Measurements from ENCODE around the gene CYP27A1.

Gene CYP27A1

DNA sequence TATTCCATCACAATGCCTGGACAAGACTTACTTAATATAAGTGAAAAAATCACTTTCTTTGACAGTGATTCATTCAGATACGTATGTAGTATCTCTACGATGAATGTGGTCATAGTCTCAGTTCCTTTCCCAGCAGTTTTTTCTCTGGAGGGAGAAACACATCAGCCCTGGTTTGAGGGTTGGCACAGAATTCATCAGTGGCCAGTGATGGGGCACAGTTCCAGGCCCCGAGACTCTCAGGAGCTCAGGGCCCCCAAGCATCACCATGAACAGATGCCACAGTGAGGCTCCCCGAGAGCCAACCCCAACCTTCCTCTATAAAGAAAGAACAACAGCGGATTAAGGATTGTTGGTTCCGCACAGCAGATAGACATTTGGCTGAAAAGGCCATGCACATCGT lies 37.1 kb downstream of the CYP27A1 start:
- Histone ChIP-seq H3K27ac (ENCODE audit: low read depth, low read length) (no peak overlapping the region), H4K8ac (ENCODE audit: low read depth, low read length) (no peak overlapping the region), H3K4me2 (ENCODE audit: low read length) (no peak overlapping the region), H3K4ac (ENCODE audit: low read depth, low read length) (no peak overlapping the region), H4K12ac (ENCODE audit: low read depth, low read length) (no peak overlapping the region), H3K27me3 (ENCODE audit: insufficient read depth, low read length) (no peaks in the 10 kb centered on the region), H3K14ac (ENCODE audit: low read length) (no peak overlapping the region), H3K4me3 (ENCODE audit: low read depth, low read length) (no peak overlapping the region), H2BK5ac (ENCODE audit: low read depth, low read length, poor library complexity) (no peak overlapping the region), H2AFZ (ENCODE audit: insufficient read depth, low read length, poor library complexity) (no peak overlapping the region), H2BK12ac (ENCODE audit: low read length) (no peak overlapping the region), H4K91ac (ENCODE audit: low read depth, low read length) (no peak overlapping the region), H3K4me1 (ENCODE audit: control insufficient read depth in 1 of 2, insufficient read depth in 2 of 2, low read length in 2 of 2) (no peaks in the 10 kb centered on the region), H3K9me3 (ENCODE audit: insufficient read depth, low read depth, low read length) (no peaks in the 10 kb centered on the region), H3K79me1 (ENCODE audit: low read length) (no peaks in the 10 kb centered on the region), H3K18ac (ENCODE audit: low read length) (no peak overlapping the region), H3K36me3 (ENCODE audit: control insufficient read depth in 1 of 2, insufficient read depth in 2 of 2, low read length in 2 of 2) (no peaks in the 10 kb centered on the region), H3K9ac (ENCODE audit: low read length) (no peak overlapping the region), H2AK5ac (ENCODE audit: low read length) (no peak overlapping the region), H2BK120ac (ENCODE audit: insufficient read depth, low read length, poor library complexity) (no peak overlapping the region), H3K23ac (ENCODE audit: low read length) (no peak overlapping the region), H3K79me2 (ENCODE audit: control insufficient read depth, insufficient read depth, low read length, poor library complexity) (no peaks in the 10 kb centered on the region)
- no CpG with 5 or more reads among the region's 7 CpGs for WGBS (ENCODE audit: extremely low coverage, insufficient coverage, insufficient read length)
- DNase-seq, result peak; percentile 4 to 21

DNA sequence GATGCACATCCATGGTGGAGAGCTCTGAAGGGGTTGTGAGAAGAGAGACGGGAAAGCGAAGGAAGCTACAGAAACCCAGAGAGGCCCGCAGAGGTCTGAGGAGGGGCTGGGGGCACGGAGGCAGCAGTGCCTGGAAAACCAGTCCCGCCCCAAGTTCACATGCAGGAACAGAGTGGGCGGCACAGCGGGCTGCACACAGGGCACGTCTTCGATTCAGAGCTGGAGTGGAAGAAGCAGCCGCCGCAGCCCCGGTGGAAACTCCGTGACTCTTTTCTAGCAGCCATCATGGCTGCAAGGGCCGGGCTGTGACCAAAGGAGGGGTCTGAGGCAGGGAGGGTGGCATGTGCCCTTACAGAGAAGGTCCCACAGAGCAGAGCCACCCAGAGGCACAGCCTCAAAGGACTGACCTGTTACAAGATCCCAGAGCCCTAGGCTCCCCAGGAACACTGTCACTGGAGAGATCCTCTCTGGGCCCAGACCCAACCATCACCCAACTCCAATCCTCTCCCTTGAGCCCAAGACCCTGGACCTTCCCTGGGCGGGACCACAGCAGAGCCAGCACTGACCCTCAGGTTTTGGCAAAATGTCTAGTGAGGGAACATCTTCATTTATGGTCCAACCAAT lies 38.9 kb downstream of the CYP27A1 start:
- no peak overlapping the region for H4K12ac ChIP-seq (ENCODE audit: low read depth, low read length)
- no peak for DNase-seq

DNA sequence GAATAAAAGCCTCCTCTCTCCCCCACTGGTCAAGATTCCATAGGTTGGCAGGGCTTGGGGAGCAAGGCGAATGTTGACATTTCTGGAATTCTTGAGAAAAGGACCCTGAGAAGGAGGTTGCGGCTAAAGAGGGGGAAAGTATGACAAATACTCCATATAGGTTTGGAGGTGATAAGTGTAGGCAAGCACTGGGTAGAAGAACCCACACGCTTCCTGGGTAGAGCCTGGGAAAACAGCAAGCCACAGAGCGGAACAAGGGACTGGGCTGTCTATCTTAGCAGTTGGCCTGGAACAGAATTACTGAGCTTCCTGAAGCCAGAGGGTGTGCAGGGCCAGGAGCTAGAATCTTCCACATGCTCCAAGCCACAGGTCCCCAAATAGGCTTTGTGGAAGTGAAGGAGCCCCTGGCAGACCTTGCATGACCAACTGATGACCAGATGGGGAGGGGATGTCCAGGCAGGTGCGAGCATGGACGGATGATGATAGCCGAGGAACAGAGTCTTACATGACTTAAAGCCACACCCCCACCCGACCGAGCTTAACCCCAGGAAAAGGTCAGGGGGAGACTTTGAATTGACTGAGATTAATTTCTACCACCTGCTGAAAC lies 39.8 kb downstream of the CYP27A1 start:
- Histone ChIP-seq H4K12ac (ENCODE audit: low read depth, low read length) (no peak overlapping the region), H3K9me3 (ENCODE audit: insufficient read depth, low read depth, low read length) (no peaks in the 10 kb centered on the region), H3K79me1 (ENCODE audit: low read length) (no peaks in the 10 kb centered on the region), H3K27ac (ENCODE audit: low read depth, low read length) (no peak overlapping the region), H3K23ac (ENCODE audit: low read length) (no peak overlapping the region), H2BK120ac (ENCODE audit: insufficient read depth, low read length, poor library complexity) (no peak overlapping the region), H2AK5ac (ENCODE audit: low read length) (no peak overlapping the region), H3K36me3 (ENCODE audit: control insufficient read depth in 1 of 2, insufficient read depth in 2 of 2, low read length in 2 of 2) (no peaks in the 10 kb centered on the region), H4K91ac (ENCODE audit: low read depth, low read length) (no peak overlapping the region), H3K4me1 (ENCODE audit: control insufficient read depth in 1 of 2, insufficient read depth in 2 of 2, low read length in 2 of 2) (no peaks in the 10 kb centered on the region), H2BK5ac (ENCODE audit: low read depth, low read length, poor library complexity) (no peak overlapping the region), H3K79me2 (ENCODE audit: control insufficient read depth, insufficient read depth, low read length, poor library complexity) (no peaks in the 10 kb centered on the region), H3K9ac (ENCODE audit: low read length) (no peak overlapping the region), H3K4me3 (ENCODE audit: low read depth, low read length) (no peak overlapping the region), H4K8ac (ENCODE audit: low read depth, low read length) (no peak overlapping the region), H3K14ac (ENCODE audit: low read length) (no peak overlapping the region), H3K4me2 (ENCODE audit: low read length) (no peak overlapping the region), H2AFZ (ENCODE audit: insufficient read depth, low read length, poor library complexity) (no peak overlapping the region), H3K4ac (ENCODE audit: low read depth, low read length) (no peak overlapping the region), H3K18ac (ENCODE audit: low read length) (no peak overlapping the region), H2BK12ac (ENCODE audit: low read length) (no peak overlapping the region), H3K27me3 (ENCODE audit: insufficient read depth, low read length) (no peaks in the 10 kb centered on the region)
- DNase-seq, result no peak
- no CpG with 5 or more reads among the region's 9 CpGs for WGBS (ENCODE audit: extremely low coverage, insufficient coverage, insufficient read length)

More for the DNA sequence above, 38.9 kb downstream of the CYP27A1 start:
- H3K4me1 ChIP-seq (ENCODE audit: control insufficient read depth in 1 of 2, insufficient read depth in 2 of 2, low read length in 2 of 2), result no peaks in the 10 kb centered on the region
- no peak overlapping the region for H3K4me2 ChIP-seq (ENCODE audit: low read length)
- H4K8ac ChIP-seq (ENCODE audit: low read depth, low read length), result no peak overlapping the region
- H3K79me1 ChIP-seq (ENCODE audit: low read length), result no peaks in the 10 kb centered on the region
- no peak overlapping the region for H2AK5ac ChIP-seq (ENCODE audit: low read length)
- H3K23ac ChIP-seq (ENCODE audit: low read length), result no peak overlapping the region
- H3K27ac ChIP-seq (ENCODE audit: low read depth, low read length), result no peak overlapping the region
- H2AFZ ChIP-seq (ENCODE audit: insufficient read depth, low read length, poor library complexity), result no peak overlapping the region
- WGBS (ENCODE audit: extremely low coverage, insufficient coverage, insufficient read length), result no CpG with 5 or more reads among the region's 15 CpGs
- no peak overlapping the region for H2BK5ac ChIP-seq (ENCODE audit: low read depth, low read length, poor library complexity)
- no peak overlapping the region for H4K91ac ChIP-seq (ENCODE audit: low read depth, low read length)
- H3K18ac ChIP-seq (ENCODE audit: low read length), result no peak overlapping the region
- H3K36me3 ChIP-seq (ENCODE audit: control insufficient read depth in 1 of 2, insufficient read depth in 2 of 2, low read length in 2 of 2), result no peaks in the 10 kb centered on the region
- H2BK120ac ChIP-seq (ENCODE audit: insufficient read depth, low read length, poor library complexity), result no peak overlapping the region
- H3K4me3 ChIP-seq (ENCODE audit: low read depth, low read length), result no peak overlapping the region
- H3K4ac ChIP-seq (ENCODE audit: low read depth, low read length), result no peak overlapping the region
- no peaks in the 10 kb centered on the region for H3K79me2 ChIP-seq (ENCODE audit: control insufficient read depth, insufficient read depth, low read length, poor library complexity)
- no peaks in the 10 kb centered on the region for H3K27me3 ChIP-seq (ENCODE audit: insufficient read depth, low read length)
- no peak overlapping the region for H3K14ac ChIP-seq (ENCODE audit: low read length)
- H2BK12ac ChIP-seq (ENCODE audit: low read length), result no peak overlapping the region
- no peak overlapping the region for H3K9ac ChIP-seq (ENCODE audit: low read length)
- no peaks in the 10 kb centered on the region for H3K9me3 ChIP-seq (ENCODE audit: insufficient read depth, low read depth, low read length)

DNA sequence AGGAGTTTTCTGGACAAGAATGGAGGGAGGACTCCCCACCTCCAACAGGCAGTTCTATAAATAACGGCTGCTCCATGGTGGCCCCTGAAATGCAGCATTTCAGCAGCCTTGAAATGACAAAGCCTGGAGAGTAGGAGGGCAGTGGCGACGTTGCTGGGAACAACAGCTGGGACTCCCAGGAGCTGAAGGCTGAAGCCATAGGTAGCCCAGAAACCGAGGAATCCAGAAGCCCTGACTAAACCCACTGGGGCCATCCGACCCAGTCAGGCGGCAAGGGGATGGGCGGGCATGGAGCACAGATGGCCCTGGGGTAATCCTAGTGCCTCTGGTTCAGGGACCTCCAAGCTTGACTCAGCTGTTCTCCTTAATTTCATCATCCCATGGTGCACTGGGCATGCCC lies 40.7 kb downstream of the CYP27A1 start:
- Histone ChIP-seq H2AK5ac (ENCODE audit: low read length) (no peak overlapping the region), H3K4ac (ENCODE audit: low read depth, low read length) (no peak overlapping the region), H3K18ac (ENCODE audit: low read length) (no peak overlapping the region), H4K8ac (ENCODE audit: low read depth, low read length) (no peak overlapping the region), H3K9ac (ENCODE audit: low read length) (no peak overlapping the region), H3K4me3 (ENCODE audit: low read depth, low read length) (no peak overlapping the region), H3K27me3 (ENCODE audit: insufficient read depth, low read length) (no peaks in the 10 kb centered on the region), H3K4me1 (ENCODE audit: control insufficient read depth in 1 of 2, insufficient read depth in 2 of 2, low read length in 2 of 2) (no peaks in the 10 kb centered on the region), H2BK12ac (ENCODE audit: low read length) (no peak overlapping the region), H2BK120ac (ENCODE audit: insufficient read depth, low read length, poor library complexity) (no peak overlapping the region), H3K4me2 (ENCODE audit: low read length) (no peak overlapping the region), H3K27ac (ENCODE audit: low read depth, low read length) (no peak overlapping the region), H2BK5ac (ENCODE audit: low read depth, low read length, poor library complexity) (no peak overlapping the region), H4K91ac (ENCODE audit: low read depth, low read length) (no peak overlapping the region), H3K23ac (ENCODE audit: low read length) (no peak overlapping the region), H4K12ac (ENCODE audit: low read depth, low read length) (no peak overlapping the region), H3K36me3 (ENCODE audit: control insufficient read depth in 1 of 2, insufficient read depth in 2 of 2, low read length in 2 of 2) (no peaks in the 10 kb centered on the region), H3K9me3 (ENCODE audit: insufficient read depth, low read depth, low read length) (no peaks in the 10 kb centered on the region), H3K79me2 (ENCODE audit: control insufficient read depth, insufficient read depth, low read length, poor library complexity) (no peaks in the 10 kb centered on the region), H2AFZ (ENCODE audit: insufficient read depth, low read length, poor library complexity) (no peak overlapping the region), H3K14ac (ENCODE audit: low read length) (no peak overlapping the region), H3K79me1 (ENCODE audit: low read length) (no peaks in the 10 kb centered on the region)
- DNase-seq, result no peak
- WGBS (ENCODE audit: extremely low coverage, insufficient coverage, insufficient read length), result no CpG with 5 or more reads among the region's 7 CpGs
